Keratinocyte (primary cell): ENCODE measurements around the gene LPIN1. TPM values are rescaled to one million over a fixed set of nuclear protein-coding genes. Genes with fewer than 3 reads are reported as not detected.

Source experiments
- DNase-seq: peaks from one replicate; pipeline ENCODE4 v3.0.0-alpha.2; 2011; ENCODE audit warnings: low read depth, missing footprints, low spot score
- FAIRE-seq: peaks from 2 replicates; lab custom pipeline; 2011; peaks lifted over from hg19 to GRCh38; lab: Jason Lieb, UNC
- H2AFZ ChIP-seq: 2 replicates; pipeline ENCODE4 v1.6.0; 2012; ENCODE audit warnings: low read length, control low read depth, inconsistent platforms; ENCODE audit not compliant: control insufficient read depth
- H3K27ac ChIP-seq: 2 replicates; pipeline ENCODE4 v1.5.1; 2011; ENCODE audit warnings: low read length; ENCODE audit not compliant: control insufficient read depth, insufficient read depth
- H3K27me3 ChIP-seq: 3 replicates; pipeline ENCODE4 v1.6.0; 2011; ENCODE audit warnings: low read length; ENCODE audit not compliant: control insufficient read depth, insufficient read depth; ENCODE audit errors: extremely low read depth
- H3K36me3 ChIP-seq, 2 experiments: 2 replicates in 1 of 2; 3 replicates in 1 of 2; pipeline ENCODE4 v1.5.1; 2011; ENCODE audit warnings: low read length in 2 of 2, mild to moderate bottlenecking in 1 of 2; ENCODE audit not compliant: control insufficient read depth in 2 of 2, insufficient read depth in 2 of 2; ENCODE audit errors: extremely low read depth in 1 of 2
- H3K4me1 ChIP-seq: 3 replicates; pipeline ENCODE4 v1.5.1; 2011; ENCODE audit warnings: low read length; ENCODE audit not compliant: control insufficient read depth, insufficient read depth; ENCODE audit errors: extremely low read depth
- H3K4me2 ChIP-seq: 3 replicates; pipeline ENCODE4 v1.6.0; 2011; ENCODE audit warnings: low read depth, low read length; ENCODE audit not compliant: control insufficient read depth, insufficient read depth; ENCODE audit errors: extremely low read depth
- H3K4me3 ChIP-seq, 3 experiments: fragments of 200-600 bp in 1 of 3; sonication (generic) in 1 of 3; 2 replicates in 2 of 3; 3 replicates in 1 of 3; pipeline ENCODE4 v1.5.1; 2011 to 2016; ENCODE audit warnings: low read length in 3 of 3, mild to moderate bottlenecking in 3 of 3, control low read depth in 2 of 3, inconsistent platforms in 1 of 3, low read depth in 1 of 3, mixed read lengths in 1 of 3, mixed run types in 1 of 3, moderate library complexity in 1 of 3; ENCODE audit not compliant: control insufficient read depth in 2 of 3, insufficient read depth in 2 of 3; ENCODE audit errors: extremely low read depth in 1 of 3
- H3K79me2 ChIP-seq: 2 replicates; pipeline ENCODE4 v1.6.0; 2012; ENCODE audit warnings: low read length; ENCODE audit not compliant: control insufficient read depth, insufficient read depth
- H3K9ac ChIP-seq: 3 replicates; pipeline ENCODE4 v1.6.0; 2011; ENCODE audit warnings: low read length; ENCODE audit not compliant: control insufficient read depth, insufficient read depth; ENCODE audit errors: extremely low read depth
- H3K9me1 ChIP-seq: 3 replicates; pipeline ENCODE4 v1.6.0; 2011; ENCODE audit warnings: low read length; ENCODE audit not compliant: control insufficient read depth, insufficient read depth; ENCODE audit errors: extremely low read depth
- H3K9me3 ChIP-seq: 2 replicates; pipeline ENCODE4 v1.5.1; 2012; ENCODE audit warnings: low read depth, low read length; ENCODE audit not compliant: control insufficient read depth
- H4K20me1 ChIP-seq: 3 replicates; pipeline ENCODE4 v1.6.0; 2011; ENCODE audit warnings: low read length; ENCODE audit not compliant: control insufficient read depth, insufficient read depth; ENCODE audit errors: extremely low read depth
- CTCF ChIP-seq, 3 experiments: IDR thresholded peaks in 1 of 3; conservative IDR thresholded peaks in 1 of 3; optimal IDR thresholded peaks in 1 of 3; 2 replicates in 2 of 3; 3 replicates in 1 of 3; pipeline versions ENCODE3 to v1.5.1; 2011; ENCODE audit warnings: low read length in 3 of 3, mild to moderate bottlenecking in 3 of 3, moderate library complexity in 2 of 3, control low read depth in 1 of 3, inconsistent platforms in 1 of 3; ENCODE audit not compliant: insufficient read depth in 2 of 3; ENCODE audit errors: extremely low read depth in 1 of 3
- EZH2 ChIP-seq: IDR thresholded peaks from one replicate; pipeline ENCODE4 v1.6.1; 2012; ENCODE audit warnings: inconsistent platforms, mild to moderate bottlenecking, low read length, moderate library complexity
- dilution Hi-C: fragments of 300-500 bp; cut with MboI; formaldehyde crosslinking; loops from one replicate; pipeline ENCODE4 v1.7.0; 2020; ENCODE audit warnings: low sequenced_read_pairs; ENCODE audit not compliant: extremely low pct_ligation_motif_present
- polyA plus RNA-seq, 5 experiments: library from polyadenylated mRNA; depleted of rRNA in 3 of 5; stranded (reverse) in 3 of 5; stranded (forward) in 1 of 5; unstranded in 1 of 5; fragments of >200 nt; gene quantifications; 1 replicate in 1 of 5; 2 replicates in 3 of 5; 3 replicates in 1 of 5; pipeline versions ENCODE4 v1.2.1 to v1.2.3, GENCODE V29; 2011 to 2012; ENCODE audit warnings: missing spikeins in 2 of 5, low read depth in 1 of 5, low replicate concordance in 1 of 5

The LPIN1 gene
- polyA plus RNA-seq, 1 donor (not counting 4 experiments of a cell fraction or from before 2014, with no cell fraction given) = 79.6 TPM

- no peak overlapping the region for H3K27ac ChIP-seq
- H3K9me3 ChIP-seq = no peaks in the 10 kb centered on the region
- H4K20me1 ChIP-seq = peaks cover 7% of the 10 kb centered on the region
- H2AFZ ChIP-seq = no peak overlapping the region
- H3K4me3 ChIP-seq = no peak overlapping the region
- peaks cover 53% of the 10 kb centered on the region in 2 experiments for H3K36me3 ChIP-seq
- H3K79me2 ChIP-seq = peaks cover 13% of the 10 kb centered on the region
- no peak overlapping the region for H3K4me2 ChIP-seq
- DNase-seq = no peak
- FAIRE-seq = no peak
- dilution Hi-C loops = loop anchor here (25.0 kb wide), 1 partner anchor 99 kb away; no protein-coding TSS in a partner anchor
- H3K4me1 ChIP-seq = no peaks in the 10 kb centered on the region
- H3K9me1 ChIP-seq = no peaks in the 10 kb centered on the region
- H3K27me3 ChIP-seq = no peaks in the 10 kb centered on the region
- TF ChIP-seq EZH2 (no peak), CTCF (optimal IDR thresholded peaks at IDR 0.05 in 1 of 3, IDR thresholded peaks at IDR 0.05 in 1 of 3, conservative IDR thresholded peaks at IDR 0.05 in 1 of 3; ENCODE audit: extremely low read depth in 1 of 3, insufficient read depth in 2 of 3, low read length in 3 of 3) (no peak)
- H3K9ac ChIP-seq = no peak overlapping the region
Measured at GRCh38 chr2:11786592-11786991, 40.2 kb downstream of the LPIN1 start.

- H3K27me3 ChIP-seq = no peaks in the 10 kb centered on the region
- H3K9me1 ChIP-seq = no peaks in the 10 kb centered on the region
- peaks cover 56 to 58% of the 10 kb centered on the region in 2 experiments for H3K36me3 ChIP-seq
- peaks cover 7% of the 10 kb centered on the region for H4K20me1 ChIP-seq
- no peak for TF ChIP-seq CTCF (optimal IDR thresholded peaks at IDR 0.05 in 1 of 3, IDR thresholded peaks at IDR 0.05 in 1 of 3, conservative IDR thresholded peaks at IDR 0.05 in 1 of 3; ENCODE audit: extremely low read depth in 1 of 3, insufficient read depth in 2 of 3, low read length in 3 of 3)
- no peak for TF ChIP-seq EZH2
- DNase-seq (no peak), FAIRE-seq (no peak)
- H3K4me1 ChIP-seq = no peaks in the 10 kb centered on the region
- dilution Hi-C loops = loop anchor here (25.0 kb wide), 1 partner anchor 101 kb away; no protein-coding TSS in a partner anchor
- H2AFZ ChIP-seq = no peak overlapping the region
- no peak overlapping the region for H3K4me3 ChIP-seq
- H3K4me2 ChIP-seq = no peak overlapping the region
- H3K9me3 ChIP-seq = no peaks in the 10 kb centered on the region
- H3K27ac ChIP-seq = no peak overlapping the region
- no peak overlapping the region for H3K9ac ChIP-seq
- peaks cover 13% of the 10 kb centered on the region for H3K79me2 ChIP-seq
Measured at GRCh38 chr2:11787991-11788390, 41.6 kb downstream of the LPIN1 start.
